Measurements from ENCODE around the gene SUPV3L1. TPM values are rescaled to one million over a fixed set of nuclear protein-coding genes. Genes with fewer than 3 reads are reported as not detected.

SUPV3L1 gene
- total and polyA plus RNA-seq, 10 of the 15 experiments (the other 5 are each of a cell fraction or from before 2014, with no cell fraction given): 18.4 to 57.8 (median 44.2) TPM

DNA sequence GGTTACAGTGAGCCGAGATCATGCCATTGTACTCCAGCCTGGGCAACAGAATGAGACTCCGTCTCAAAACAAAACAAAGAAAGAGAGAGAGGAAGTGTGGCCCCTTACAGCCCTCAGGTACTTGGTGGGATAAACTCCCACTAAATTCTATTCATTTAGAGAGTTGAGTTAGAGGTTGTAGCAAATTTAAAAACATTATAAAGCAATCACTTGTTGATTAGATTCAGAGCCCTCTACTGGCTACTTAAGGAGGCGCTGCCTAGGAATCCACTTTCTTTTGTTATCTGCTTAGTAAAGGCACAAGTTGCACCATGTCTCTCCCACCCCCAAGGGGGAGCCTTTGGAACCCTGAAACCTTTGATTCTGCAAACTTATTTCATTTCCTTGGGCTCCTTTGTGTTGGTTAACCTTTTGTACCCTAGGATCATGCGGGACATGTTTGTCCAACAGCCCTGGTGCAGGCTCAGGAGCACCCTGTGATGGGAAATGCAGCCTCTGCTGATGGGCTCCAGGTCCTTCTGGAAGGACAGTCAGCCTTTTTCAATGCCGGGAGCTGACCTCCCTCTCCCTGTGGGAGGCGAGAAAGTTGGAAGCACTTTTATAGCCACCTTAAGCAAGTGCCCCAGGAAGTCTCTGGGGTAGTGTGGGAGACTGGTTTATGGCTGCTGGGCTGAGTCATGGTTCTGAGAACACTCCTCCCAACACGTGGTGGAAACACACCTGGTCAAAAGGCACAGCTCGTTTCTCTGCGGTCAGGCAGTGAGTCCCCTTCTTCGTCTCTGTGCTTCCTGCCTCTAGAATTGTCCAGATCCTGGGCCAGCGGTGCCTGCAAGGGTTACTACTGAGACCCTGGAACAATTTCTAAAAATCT is 42.4 kb downstream of the SUPV3L1 start (continued):
- TF ChIP-seq CBX3 (IDR thresholded peaks at IDR 0.05; ENCODE audit: borderline replicate concordance, low read depth): no peak
- no peak for TF ChIP-seq ZBED1 (IDR thresholded peaks at IDR 0.05; ENCODE audit: borderline replicate concordance)
- peak; percentile 45; the same call in 1 of the 2 replicates for TF ChIP-seq YY1 (IDR thresholded peaks at IDR 0.05; ENCODE audit: low read depth, low read length)
- no peak for TF ChIP-seq BCL3 (IDR thresholded peaks at IDR 0.05; ENCODE audit: borderline replicate concordance, insufficient read depth, low read depth, low read length, poor library complexity, severe bottlenecking)
- no peak for TF ChIP-seq EZH2 (IDR thresholded peaks at IDR 0.05; ENCODE audit: borderline replicate concordance, control insufficient read depth, low read depth, low read length)
- TF ChIP-seq HSF1 (IDR thresholded peaks at IDR 0.05; ENCODE audit: low read depth, low read length): no peak
- TF ChIP-seq HDAC6 (IDR thresholded peaks at IDR 0.05; ENCODE audit: unreplicated experiment): no peak
- no peak for TF ChIP-seq ASH2L (IDR thresholded peaks at IDR 0.05; ENCODE audit: borderline replicate concordance, low read depth)
- TF ChIP-seq TARDBP (IDR thresholded peaks at IDR 0.05; ENCODE audit: borderline replicate concordance): no peak
- TF ChIP-seq NR2C2 (IDR thresholded peaks at IDR 0.05; ENCODE audit: borderline replicate concordance, control insufficient read depth, insufficient read length, low read depth): no peak
- TF ChIP-seq CREM (IDR thresholded peaks at IDR 0.05; ENCODE audit: low read depth): peak; percentile 51
- peak; percentile 65 for TF ChIP-seq CBFB (IDR thresholded peaks at IDR 0.05; ENCODE audit: low read depth)
- TF ChIP-seq BACH1 (IDR thresholded peaks at IDR 0.05; ENCODE audit: borderline replicate concordance): peak; percentile 98
- peak; percentile 65 for TF ChIP-seq TBL1XR1 (IDR thresholded peaks at IDR 0.05; ENCODE audit: low read depth, low read length)
- TF ChIP-seq MTA3 (IDR thresholded peaks at IDR 0.05; ENCODE audit: borderline replicate concordance, low read length): no peak
- TF ChIP-seq EP300 (IDR thresholded peaks at IDR 0.05; ENCODE audit: borderline replicate concordance in 1 of 2, control insufficient read depth in 1 of 2, low read depth in 2 of 2, low read length in 2 of 2): peak; percentile 83 to 86
- TF ChIP-seq BHLHE40 (IDR thresholded peaks at IDR 0.05; ENCODE audit: borderline replicate concordance in 1 of 2, low read depth in 2 of 2, low read length in 1 of 2): peak; percentile 90 to 92
- TF ChIP-seq, protein P1, sequence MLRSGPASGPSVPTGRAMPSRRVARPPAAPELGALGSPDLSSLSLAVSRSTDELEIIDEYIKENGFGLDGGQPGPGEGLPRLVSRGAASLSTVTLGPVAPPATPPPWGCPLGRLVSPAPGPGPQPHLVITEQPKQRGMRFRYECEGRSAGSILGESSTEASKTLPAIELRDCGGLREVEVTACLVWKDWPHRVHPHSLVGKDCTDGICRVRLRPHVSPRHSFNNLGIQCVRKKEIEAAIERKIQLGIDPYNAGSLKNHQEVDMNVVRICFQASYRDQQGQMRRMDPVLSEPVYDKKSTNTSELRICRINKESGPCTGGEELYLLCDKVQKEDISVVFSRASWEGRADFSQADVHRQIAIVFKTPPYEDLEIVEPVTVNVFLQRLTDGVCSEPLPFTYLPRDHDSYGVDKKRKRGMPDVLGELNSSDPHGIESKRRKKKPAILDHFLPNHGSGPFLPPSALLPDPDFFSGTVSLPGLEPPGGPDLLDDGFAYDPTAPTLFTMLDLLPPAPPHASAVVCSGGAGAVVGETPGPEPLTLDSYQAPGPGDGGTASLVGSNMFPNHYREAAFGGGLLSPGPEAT (IDR thresholded peaks at IDR 0.05; ENCODE audit: low read depth): peak; percentile 81
- TF ChIP-seq MTA2 (IDR thresholded peaks at IDR 0.05; ENCODE audit: low read depth): peak; percentile 58
- no peak for TF ChIP-seq PBX3 (IDR thresholded peaks at IDR 0.05; ENCODE audit: insufficient replicate concordance, low read depth, low read length)
- no peak for TF ChIP-seq RCOR1 (conservative IDR thresholded peaks at IDR 0.05; ENCODE audit: low read depth, low read length)
- 0 out of 2 replicates have a peak, but pooled peaks have one; percentile 15 for TF ChIP-seq TAF1 (IDR thresholded peaks at IDR 0.05; ENCODE audit: borderline replicate concordance, low read depth, low read length)
- TF ChIP-seq TCF12 (IDR thresholded peaks at IDR 0.05; ENCODE audit: low read depth, low read length): peak; percentile 93
- TF ChIP-seq SUZ12 (IDR thresholded peaks at IDR 0.05; ENCODE audit: unreplicated experiment): no peak

Data from GM12878 (cell line).